CD8-positive, alpha-beta memory T cell (primary cell): ENCODE results near the gene AQP12B. TPM values are rescaled to one million over a fixed set of nuclear protein-coding genes. Genes with fewer than 3 reads are reported as not detected.

ENCODE experiments used
- CTCF ChIA-PET: fragments of 350-600 bp; sonication (Branson Sonifier 250); formaldehyde crosslinking; loops from one replicate; lab custom pipeline; 2021; ENCODE audit warnings: antibody characterized with exemption; lab: Charles Lee
- POLR2A ChIA-PET: fragments of 350-600 bp; sonication (Branson Sonifier 250); formaldehyde crosslinking; loops from one replicate; lab custom pipeline; 2021; ENCODE audit warnings: antibody characterized with exemption; lab: Charles Lee
- DNase-seq, 5 donors: peaks; one replicate each; pipeline versions ENCODE4 v3.0.0 to v3.0.0-alpha.2; 2020 to 2022; ENCODE audit warnings: mixed read lengths in 1 of 5
- H3K27ac ChIP-seq: one replicate; pipeline ENCODE4 v1.7.0; 2013; ENCODE audit warnings: low read depth, mild to moderate bottlenecking, low read length, moderate library complexity
- H3K27me3 ChIP-seq: 2 replicates; pipeline ENCODE4 v1.7.0; 2013; ENCODE audit warnings: low read length, mild to moderate bottlenecking; ENCODE audit not compliant: insufficient read depth, poor library complexity, severe bottlenecking
- H3K36me3 ChIP-seq: 2 replicates; pipeline ENCODE4 v1.7.0; 2013; ENCODE audit warnings: mild to moderate bottlenecking, low read length, moderate library complexity; ENCODE audit not compliant: insufficient read depth
- H3K4me1 ChIP-seq: 2 replicates; pipeline ENCODE4 v1.7.0; 2013; ENCODE audit warnings: mild to moderate bottlenecking, low read length, moderate library complexity; ENCODE audit not compliant: insufficient read depth
- H3K4me3 ChIP-seq: 2 replicates; pipeline ENCODE4 v1.7.0; 2013; ENCODE audit warnings: mild to moderate bottlenecking, low read length
- H3K9me3 ChIP-seq: 2 replicates; pipeline ENCODE4 v1.7.0; 2013; ENCODE audit warnings: mild to moderate bottlenecking, low read length
- H3K27ac Mint-ChIP-seq, 8 donors: one replicate each; pipeline ENCODE4 v1.8.0; 2020 to 2021; ENCODE audit warnings: mixed read lengths in 8 of 8, mild to moderate bottlenecking in 6 of 8, inconsistent platforms in 3 of 8, moderate library complexity in 3 of 8
- H3K27me3 Mint-ChIP-seq, 2 donors: one replicate each; pipeline ENCODE4 v1.8.0; 2020 to 2021; ENCODE audit warnings: mixed read lengths in 2 of 2, mild to moderate bottlenecking in 1 of 2, moderate library complexity in 1 of 2
- H3K36me3 Mint-ChIP-seq, 3 donors: one replicate each; pipeline ENCODE4 v1.8.0; 2020 to 2021; ENCODE audit warnings: mixed read lengths in 3 of 3, inconsistent platforms in 1 of 3, mild to moderate bottlenecking in 1 of 3
- H3K4me1 Mint-ChIP-seq, 3 donors: one replicate each; pipeline ENCODE4 v1.8.0; 2020 to 2021; ENCODE audit warnings: mixed read lengths in 3 of 3, inconsistent platforms in 1 of 3, mild to moderate bottlenecking in 1 of 3
- H3K4me3 Mint-ChIP-seq, 7 donors: one replicate each; pipeline ENCODE4 v1.8.0; 2020 to 2021; ENCODE audit warnings: mixed read lengths in 7 of 7, mild to moderate bottlenecking in 6 of 7, moderate library complexity in 4 of 7, inconsistent platforms in 2 of 7
- H3K9me3 Mint-ChIP-seq, 5 donors: one replicate each; pipeline ENCODE4 v1.8.0; 2020 to 2022; ENCODE audit warnings: mixed read lengths in 5 of 5, mild to moderate bottlenecking in 3 of 5, moderate library complexity in 2 of 5, inconsistent platforms in 1 of 5
- polyA plus RNA-seq: library from polyadenylated mRNA; unstranded; fragments of 300-500 nt; fragmentation: Illumina TruSeq; gene quantifications from one replicate; pipeline ENCODE4 v1.2.3, GENCODE V29; 2021
- total RNA-seq, 2 experiments: library from RNA; stranded (reverse); gene quantifications; one replicate each; pipeline ENCODE4 v1.2.3, GENCODE V29; 2021

The AQP12B gene
- total and polyA plus RNA-seq, 3 experiments from 2014 or later, result not detected

- peak in 1 of 5 donors; percentile 56 for DNase-seq
- ChIA-PET POLR2A (interaction anchor here (0.6 to 1.5 kb wide), 3 partner anchors 24 to 508 kb away, joined by 3 to 7 read pairs (median 3); no protein-coding TSS in a partner anchor), CTCF (interaction anchor here (1.1 to 2.5 kb wide), 3 partner anchors 39 to 113 kb away, joined by 3 to 6 read pairs (median 6); no protein-coding TSS in a partner anchor)
- Histone ChIP-seq H3K27me3 (no peaks in the 10 kb centered on the region), H3K36me3 (no peaks in the 10 kb centered on the region), H3K9me3 (no peaks in the 10 kb centered on the region), H3K27ac (peak overlapping the region; percentile 16), H3K4me1 (peaks cover 70% of the 10 kb centered on the region), H3K4me3 (no peak overlapping the region)
- Mint-ChIP-seq H3K27me3 (no peaks in the 10 kb centered on the region), H3K4me3 (peak overlapping the region in 3 of 7 donors; percentile 23 to 57 (median 32)), H3K9me3 (peaks cover 0 to 2% (median 0%) of the 10 kb centered on the region in 5 donors), H3K36me3 (peaks cover 0 to 4% (median 0%) of the 10 kb centered on the region in 3 donors), H3K4me1 (peaks cover 24 to 51% (median 35%) of the 10 kb centered on the region in 3 donors), H3K27ac (peak overlapping the region in 7 of 8 donors; percentile 60 to 95 (median 82))
These were observed 56.0 kb downstream of the AQP12B start for GRCh38 chr2:240626531-240627300.

Other genes starting within 250 kb of the AQP12B start
- 1 to 10 TPM; 1.9 to 2.4 TPM for gene GPC1, start 247.2 kb downstream of the AQP12B start, total RNA-seq
- gene GPC1, start 247.2 kb downstream of the AQP12B start, polyA plus RNA-seq, result 0.17 TPM
- gene ANKMY1, start 124.9 kb downstream of the AQP12B start, total RNA-seq, result 10 to 100 TPM; 22.4 to 27.9 TPM
- 15.8 TPM for gene ANKMY1, start 124.9 kb downstream of the AQP12B start, polyA plus RNA-seq
- gene DUSP28, start 122.5 kb downstream of the AQP12B start, total RNA-seq, result 1 to 10 TPM; 7.0 TPM
- 22.0 TPM for gene DUSP28, start 122.5 kb downstream of the AQP12B start, polyA plus RNA-seq
- 10 to 100 TPM; 55.6 to 61.1 TPM for gene RNPEPL1, start 114.4 kb downstream of the AQP12B start, total RNA-seq
- gene RNPEPL1, start 114.4 kb downstream of the AQP12B start, polyA plus RNA-seq, result 101 TPM
- 10 to 100 TPM; 36.1 to 40.5 TPM for gene CAPN10, start 96.2 kb downstream of the AQP12B start, total RNA-seq
- 19.5 TPM for gene CAPN10, start 96.2 kb downstream of the AQP12B start, polyA plus RNA-seq
- 1 to 10 TPM; 8.4 to 9.0 TPM for gene GPR35, start 57.4 kb downstream of the AQP12B start, total RNA-seq
- gene GPR35, start 57.4 kb downstream of the AQP12B start, polyA plus RNA-seq, result 1.9 TPM
- not detected for gene AQP12A, start 9.0 kb upstream of the AQP12B start, total RNA-seq
- not detected for gene AQP12A, start 9.0 kb upstream of the AQP12B start, polyA plus RNA-seq
- 1 to 10 TPM; 1.6 to 1.8 TPM for gene KIF1A, start 137.3 kb upstream of the AQP12B start, total RNA-seq
- gene KIF1A, start 137.3 kb upstream of the AQP12B start, polyA plus RNA-seq, result not detected
- gene AGXT, start 185.9 kb upstream of the AQP12B start, total RNA-seq, result not detected
- gene AGXT, start 185.9 kb upstream of the AQP12B start, polyA plus RNA-seq, result not detected
- gene MAB21L4, start 213.3 kb upstream of the AQP12B start, total RNA-seq, result not detected
- not detected for gene MAB21L4, start 213.3 kb upstream of the AQP12B start, polyA plus RNA-seq
- not detected for gene CROCC2, start 223.5 kb upstream of the AQP12B start, total RNA-seq
- not detected for gene CROCC2, start 223.5 kb upstream of the AQP12B start, polyA plus RNA-seq